Activated CD4-positive, alpha-beta T cell treated with anti-CD3 and anti-CD28 coated beads for 36 hours (primary cell): Measurements from ENCODE around the gene CELF5. TPM values are rescaled to one million over a fixed set of nuclear protein-coding genes. Genes with fewer than 3 reads are reported as not detected.
A peak's percentile ranks its signal among the peaks of the same experiment; 100 is the strongest.

Source experiments
- ATAC-seq: fragments of 200-7000 bp; cut with Tn5 transposase; one replicate; pipeline ENCODE4 v1.10.0; 2021; ENCODE audit warnings: mild to moderate bottlenecking, moderate library complexity
- CTCF ChIA-PET: fragments of 350-600 bp; sonication (Branson Sonifier 250); formaldehyde crosslinking; loops from one replicate; lab custom pipeline; 2021; ENCODE audit warnings: antibody characterized with exemption; lab: Charles Lee
- POLR2A ChIA-PET: fragments of 350-600 bp; sonication (Branson Sonifier 250); formaldehyde crosslinking; loops from one replicate; lab custom pipeline; 2021; ENCODE audit warnings: antibody characterized with exemption, inconsistent platforms; lab: Charles Lee
- DNase-seq: peaks from one replicate; pipeline ENCODE4 v3.0.0-alpha.2; 2020
- H3K27ac Mint-ChIP-seq: one replicate; pipeline ENCODE4 v1.8.0; 2021; ENCODE audit warnings: mixed read lengths
- H3K27me3 Mint-ChIP-seq: one replicate; pipeline ENCODE4 v1.8.0; 2021; ENCODE audit warnings: mixed read lengths
- H3K36me3 Mint-ChIP-seq: one replicate; pipeline ENCODE4 v1.8.0; 2021; ENCODE audit warnings: low read depth, mixed read lengths
- H3K4me1 Mint-ChIP-seq: one replicate; pipeline ENCODE4 v1.8.0; 2021; ENCODE audit warnings: mixed read lengths
- H3K4me3 Mint-ChIP-seq: one replicate; pipeline ENCODE4 v1.8.0; 2021; ENCODE audit warnings: mild to moderate bottlenecking, moderate library complexity, mixed read lengths
- H3K9me3 Mint-ChIP-seq: one replicate; pipeline ENCODE4 v1.8.0; 2021; ENCODE audit warnings: low read depth, mixed read lengths
- intact Hi-C, 2 experiments: fragments of 100-400 bp; cut with DNase I in 1 of 2; cut with micrococcal nuclease in 1 of 2; formaldehyde crosslinking; loops; one replicate each; pipeline versions ENCODE4 v1.14.2 to v1.15.1; 2022 to 2024; cut with DNase I, micrococcal nuclease
- total RNA-seq, 2 experiments: library from RNA; stranded (reverse); gene quantifications; one replicate each; pipeline ENCODE4 v1.2.3, GENCODE V29; 2021

Gene CELF5
- total RNA-seq = under 1 TPM; 0.18 to 0.21 TPM

- Mint-ChIP-seq H3K27me3 (peaks cover 24% of the 10 kb centered on the region), H3K4me3 (no peak within 1 kb of the TSS), H3K4me1 (no peaks in the 10 kb centered on the region), H3K27ac (no peak within 1 kb of the TSS), H3K9me3 (no peaks in the 10 kb centered on the region), H3K36me3 (no peaks in the 10 kb centered on the region)
- POLR2A ChIA-PET = no interaction called here
- CTCF ChIA-PET = interaction anchor here (0.6 to 1.2 kb wide), 3 partner anchors 55 to 121 kb away, joined by 3 read pairs; no protein-coding TSS in a partner anchor
- DNase-seq (peak; percentile 77), ATAC-seq (peak; percentile 77)
- intact Hi-C loops = loop anchor here in 1 of 2 experiments (1.0 to 5.0 kb wide), 3 partner anchors 26 to 83 kb away; no protein-coding TSS in a partner anchor
These were observed at the start of gene CELF5 for GRCh38 chr19:3224346-3225168. TSS of gene CELF5 (plus strand) at chr19:3224661. CDS start at chr19:3224740, 79 bp downstream.

- no peak for ATAC-seq
- Mint-ChIP-seq H3K4me3 (peak overlapping the region; percentile 82), H3K9me3 (no peaks in the 10 kb centered on the region), H3K27me3 (no peaks in the 10 kb centered on the region), H3K36me3 (peaks cover 26% of the 10 kb centered on the region), H3K27ac (peak overlapping the region; percentile 90), H3K4me1 (peaks cover 20% of the 10 kb centered on the region)
- ChIA-PET CTCF (interaction anchor here (0.5 to 1.6 kb wide), 2 partner anchors 16 to 226 kb away, joined by 3 to 4 read pairs; no protein-coding TSS in a partner anchor), POLR2A (no interaction called here)
- intact Hi-C loops = loop anchor here in 1 of 2 experiments (2.0 kb wide), 1 partner anchor 21 kb away; no protein-coding TSS in a partner anchor
- peak; percentile 65 for DNase-seq
These were observed 48.4 kb upstream of the CELF5 start for GRCh38 chr19:3175781-3176714.

DNA sequence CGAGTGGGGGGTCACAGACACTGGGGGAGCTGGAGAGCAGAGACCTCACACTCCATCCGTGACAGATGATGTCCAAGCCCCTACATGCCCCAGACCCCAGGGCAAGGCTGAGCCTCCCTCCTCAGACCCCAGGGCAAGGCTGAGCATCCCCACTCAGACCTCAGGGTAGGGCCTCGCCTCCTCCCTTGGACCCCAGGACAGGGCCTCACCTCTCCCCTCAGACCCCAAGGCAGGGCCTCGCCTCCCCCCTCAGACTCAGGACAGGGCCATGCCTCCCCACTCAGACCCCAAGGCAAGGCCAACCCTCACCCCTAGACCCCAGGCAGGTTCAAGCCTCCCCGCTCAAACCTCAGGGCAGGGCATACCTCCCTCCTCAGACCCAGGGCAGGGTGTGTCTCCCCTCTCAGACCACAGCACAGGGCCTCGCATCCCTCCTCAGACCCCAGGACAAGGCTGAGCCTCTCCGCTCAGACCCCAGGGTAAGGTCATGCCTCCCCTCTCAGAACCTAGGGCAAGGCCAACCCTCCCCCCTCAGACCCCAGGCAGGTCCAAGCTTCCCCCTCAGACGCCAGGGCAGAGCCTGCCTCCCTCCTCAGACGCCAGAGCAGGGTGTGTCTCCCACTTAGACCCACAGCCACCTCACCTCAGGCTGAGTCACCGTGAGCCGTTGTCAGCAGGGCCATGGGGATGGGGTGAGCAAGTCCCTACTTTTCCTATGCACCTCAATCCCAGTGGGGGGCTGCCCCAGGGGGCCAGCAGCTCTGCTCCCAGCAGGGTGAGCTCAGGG, 47.6 kb upstream of the CELF5 start:
- Mint-ChIP-seq H3K36me3 (peaks cover 31% of the 10 kb centered on the region), H3K27ac (peak overlapping the region; percentile 90), H3K9me3 (no peaks in the 10 kb centered on the region), H3K4me1 (peaks cover 22% of the 10 kb centered on the region), H3K27me3 (no peaks in the 10 kb centered on the region), H3K4me3 (peak overlapping the region; percentile 82)
- ChIA-PET CTCF (interaction anchor here (0.6 to 1.6 kb wide), 3 partner anchors 48 to 226 kb away, joined by 3 to 4 read pairs (median 3); no protein-coding TSS in a partner anchor), POLR2A (no interaction called here)
- DNase-seq = peak; percentile 88
- ATAC-seq = peak; percentile 73
- intact Hi-C loops = loop anchor here in 1 of 2 experiments (2.0 kb wide), 1 partner anchor 22 kb away; no protein-coding TSS in a partner anchor

- CTCF ChIA-PET = interaction anchor here (0.6 kb wide), 1 partner anchor 34 kb away, joined by 3 read pairs; no protein-coding TSS in a partner anchor
- no peaks in the 10 kb centered on the region for H3K27me3 Mint-ChIP-seq
- DNase-seq (peak; percentile 76), ATAC-seq (peak; percentile 57)
- peak within 1 kb of the TSS; percentile 99 for H3K4me3 Mint-ChIP-seq
- no peaks in the 10 kb centered on the region for H3K9me3 Mint-ChIP-seq
- peak within 1 kb of the TSS; percentile 97 for H3K27ac Mint-ChIP-seq
- intact Hi-C loops = loop anchor here in 1 of 2 experiments (1.0 kb wide), 1 partner anchor 36 kb away; no protein-coding TSS in a partner anchor
- peaks cover 28% of the 10 kb centered on the region for H3K4me1 Mint-ChIP-seq
- peaks cover 38% of the 10 kb centered on the region for H3K36me3 Mint-ChIP-seq
- POLR2A ChIA-PET = interaction anchor here (0.6 kb wide), 1 partner anchor 48 kb away, joined by 4 read pairs; no protein-coding TSS in a partner anchor
These were observed 46.0 kb upstream of the CELF5 start, which contains the start of gene S1PR4 for GRCh38 chr19:3178377-3178972. TSS of gene S1PR4 (plus strand) at chr19:3178769. CDS start at chr19:3178793, 24 bp downstream.

- peak overlapping the region; percentile 97 for H3K27ac Mint-ChIP-seq
- intact Hi-C loops = loop anchor here in 1 of 2 experiments (1.0 kb wide), 1 partner anchor 37 kb away; no protein-coding TSS in a partner anchor
- H3K4me3 Mint-ChIP-seq = peak overlapping the region; percentile 99
- no peaks in the 10 kb centered on the region for H3K27me3 Mint-ChIP-seq
- H3K4me1 Mint-ChIP-seq = peaks cover 34% of the 10 kb centered on the region
- H3K36me3 Mint-ChIP-seq = peaks cover 38% of the 10 kb centered on the region
- DNase-seq (peak; percentile 61), ATAC-seq (peak; percentile 0)
- CTCF ChIA-PET = interaction anchor here (0.6 kb wide), 1 partner anchor 35 kb away, joined by 3 read pairs; no protein-coding TSS in a partner anchor
- POLR2A ChIA-PET = interaction anchor here (0.6 kb wide), 2 partner anchors 10 to 49 kb away, joined by 3 to 4 read pairs; no protein-coding TSS in a partner anchor
- no peaks in the 10 kb centered on the region for H3K9me3 Mint-ChIP-seq
These were observed 45.3 kb upstream of the CELF5 start for GRCh38 chr19:3178973-3179738.

DNA sequence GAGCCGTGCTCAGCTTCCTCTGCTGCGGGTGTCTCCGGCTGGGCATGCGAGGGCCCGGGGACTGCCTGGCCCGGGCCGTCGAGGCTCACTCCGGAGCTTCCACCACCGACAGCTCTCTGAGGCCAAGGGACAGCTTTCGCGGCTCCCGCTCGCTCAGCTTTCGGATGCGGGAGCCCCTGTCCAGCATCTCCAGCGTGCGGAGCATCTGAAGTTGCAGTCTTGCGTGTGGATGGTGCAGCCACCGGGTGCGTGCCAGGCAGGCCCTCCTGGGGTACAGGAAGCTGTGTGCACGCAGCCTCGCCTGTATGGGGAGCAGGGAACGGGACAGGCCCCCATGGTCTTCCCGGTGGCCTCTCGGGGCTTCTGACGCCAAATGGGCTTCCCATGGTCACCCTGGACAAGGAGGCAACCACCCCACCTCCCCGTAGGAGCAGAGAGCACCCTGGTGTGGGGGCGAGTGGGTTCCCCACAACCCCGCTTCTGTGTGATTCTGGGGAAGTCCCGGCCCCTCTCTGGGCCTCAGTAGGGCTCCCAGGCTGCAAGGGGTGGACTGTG, 44.6 kb upstream of the CELF5 start:
- Mint-ChIP-seq H3K27me3 (no peaks in the 10 kb centered on the region), H3K36me3 (peaks cover 38% of the 10 kb centered on the region), H3K9me3 (no peaks in the 10 kb centered on the region), H3K27ac (peak overlapping the region; percentile 97), H3K4me1 (peaks cover 41% of the 10 kb centered on the region), H3K4me3 (peak overlapping the region; percentile 99)
- ChIA-PET POLR2A (interaction anchor here (0.6 kb wide), 1 partner anchor 9 kb away, joined by 3 read pairs; no protein-coding TSS in a partner anchor), CTCF (no interaction called here)
- DNase-seq (peak; percentile 74), ATAC-seq (peak; percentile 27)
- intact Hi-C loops = loop anchor here in 1 of 2 experiments (5.0 kb wide), 1 partner anchor 38 kb away; no protein-coding TSS in a partner anchor

DNA sequence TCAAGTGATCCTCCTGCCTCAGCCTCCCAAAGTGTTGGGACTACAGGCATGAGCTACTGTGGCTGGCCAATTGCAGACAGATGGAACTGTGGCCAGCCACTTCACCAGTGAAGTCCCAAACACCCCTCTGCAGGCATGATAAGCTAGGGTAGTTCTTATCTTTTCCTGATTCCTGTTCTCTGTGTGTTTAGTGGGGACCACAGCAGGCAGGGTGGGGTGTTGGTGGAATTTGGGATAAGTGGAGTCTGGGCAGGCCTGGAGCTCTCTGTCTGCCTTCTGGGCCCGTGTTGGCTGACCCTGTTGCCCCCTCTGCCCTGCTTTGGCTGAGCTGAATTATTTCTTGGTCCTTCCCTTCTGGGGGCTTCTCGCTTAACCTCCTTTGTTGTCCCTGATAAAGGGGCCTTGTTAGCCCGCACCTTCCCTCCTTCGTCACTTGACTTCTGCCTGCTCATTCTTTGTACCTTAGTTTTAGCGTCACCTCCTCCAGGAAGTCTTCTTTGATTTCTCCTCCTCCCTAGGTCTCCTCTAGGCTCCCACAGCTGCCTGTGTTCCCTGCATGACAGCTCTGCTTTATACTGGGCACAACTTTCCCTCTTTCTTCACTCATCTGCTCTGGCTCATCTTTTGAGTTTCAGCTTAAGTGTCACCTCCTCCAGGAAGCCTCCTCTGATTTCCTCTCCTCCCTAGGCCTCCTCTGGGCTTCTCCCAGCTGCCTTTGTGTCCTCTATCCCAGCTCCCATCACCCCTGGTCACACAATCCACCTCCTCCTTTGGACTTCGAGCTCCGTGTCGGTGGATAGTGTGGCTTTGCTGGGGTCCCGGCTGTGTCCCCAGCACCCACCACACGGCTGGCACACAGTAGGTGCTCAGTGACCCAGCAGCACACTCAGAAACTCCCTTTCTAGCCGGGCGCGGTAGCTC, 40.5 kb upstream of the CELF5 start:
- Mint-ChIP-seq H3K4me1 (peaks cover 52% of the 10 kb centered on the region), H3K36me3 (peaks cover 46% of the 10 kb centered on the region), H3K27ac (peak overlapping the region; percentile 75), H3K9me3 (no peaks in the 10 kb centered on the region), H3K27me3 (no peaks in the 10 kb centered on the region), H3K4me3 (peak overlapping the region; percentile 83)
- DNase-seq (no peak), ATAC-seq (no peak)
- ChIA-PET POLR2A (no interaction called here), CTCF (interaction anchor here (0.6 to 1.1 kb wide), 4 partner anchors 55 to 283 kb away, joined by 3 read pairs; partner anchors contain the start of gene ZNF57)
- intact Hi-C loops = loop anchor here (2.0 to 5.0 kb wide), 3 partner anchors 42 to 389 kb away; partner anchors contain the start of gene HMG20B (in 1 of the 2)

GRCh38 chr19:3184847-3185460, 39.5 kb upstream of the CELF5 start:
- DNase-seq (peak; percentile 84), ATAC-seq (peak; percentile 55)
- intact Hi-C loops = loop anchor here (1.0 to 5.0 kb wide), 26 partner anchors 30 to 1142 kb away; partner anchors contain the start of genes EEF2 (in 1 of the 2), FZR1 (in 1 of the 2), GNA11 (in 1 of the 2) and HMG20B (in 1 of the 2)
- CTCF ChIA-PET = interaction anchor here (0.6 to 0.7 kb wide), 3 partner anchors 214 to 463 kb away, joined by 3 read pairs; no protein-coding TSS in a partner anchor
- POLR2A ChIA-PET = no interaction called here
- Mint-ChIP-seq H3K36me3 (peaks cover 40% of the 10 kb centered on the region), H3K9me3 (no peaks in the 10 kb centered on the region), H3K27me3 (no peaks in the 10 kb centered on the region), H3K4me3 (peak overlapping the region; percentile 83), H3K4me1 (peaks cover 55% of the 10 kb centered on the region), H3K27ac (peak overlapping the region; percentile 94)
